GM12878 (cell line): ENCODE data around the gene RAB6B.

Source experiments
- FOS ChIP-seq: IDR thresholded peaks from 3 replicates; pipeline ENCODE4 v1.6.1; 2011; ENCODE audit warnings: borderline replicate concordance; ENCODE audit not compliant: insufficient read length; ENCODE audit errors: extremely low read depth
- POLR2AphosphoS5 ChIP-seq: IDR thresholded peaks from 2 replicates; pipeline ENCODE4 v1.6.1; 2011; ENCODE audit warnings: mild to moderate bottlenecking, low read length, inconsistent platforms
- RAD21 ChIP-seq: IDR thresholded peaks from 2 replicates; pipeline ENCODE4 v1.6.1; 2011; ENCODE audit warnings: mild to moderate bottlenecking, low read depth, low read length, moderate library complexity; ENCODE audit not compliant: insufficient read depth
- SIN3A ChIP-seq: IDR thresholded peaks from 2 replicates; pipeline ENCODE4 v1.6.1; 2012; ENCODE audit warnings: low read depth, low read length, improper control_type of control experiment
- SP1 ChIP-seq: IDR thresholded peaks from one replicate; pipeline ENCODE4 v1.6.1; 2011; ENCODE audit warnings: low read depth, low read length
- SREBF2 ChIP-seq: IDR thresholded peaks from 2 replicates; pipeline ENCODE4 v1.6.1; 2012; ENCODE audit warnings: mild to moderate bottlenecking, low read length
- TAF1 ChIP-seq: IDR thresholded peaks from 2 replicates; pipeline ENCODE4 v1.6.1; 2011; ENCODE audit warnings: mild to moderate bottlenecking, low read depth, low read length, borderline replicate concordance
- TF ChIP-seq, protein P1 (sequence below): IDR thresholded peaks from 2 replicates; pipeline ENCODE4 v1.6.1; 2012; ENCODE audit warnings: low read length, inconsistent platforms
- TF ChIP-seq, protein P2 (sequence below), 3 experiments: IDR thresholded peaks in 2 of 3; conservative IDR thresholded peaks in 1 of 3; 2 replicates each; pipeline ENCODE4 v1.5.1; 2011; ENCODE audit warnings: low read depth in 3 of 3, low read length in 3 of 3, mild to moderate bottlenecking in 3 of 3, control low read depth in 2 of 3, moderate library complexity in 2 of 3, inconsistent platforms in 1 of 3, mixed read lengths in 1 of 3; ENCODE audit not compliant: control insufficient read depth in 2 of 3, insufficient read depth in 1 of 3; ENCODE audit errors: extremely low read depth in 1 of 3
- TF ChIP-seq, protein P3 (sequence below): IDR thresholded peaks from 2 replicates; pipeline ENCODE4 v1.6.1; 2011; ENCODE audit warnings: mild to moderate bottlenecking, low read depth, low read length, moderate library complexity; ENCODE audit not compliant: insufficient replicate concordance
- TF ChIP-seq, protein P4 (sequence below): IDR thresholded peaks from 2 replicates; pipeline ENCODE4 v1.6.1; 2012; ENCODE audit warnings: improper control_type of control experiment, low read depth, low read length; ENCODE audit not compliant: insufficient replicate concordance
- TF ChIP-seq, protein P5 (sequence below): fragments of 450-650 bp; IDR thresholded peaks from 2 replicates; pipeline ENCODE4 v1.6.1; 2018; ENCODE audit warnings: borderline replicate concordance, mild to moderate bottlenecking; ENCODE audit not compliant: partially characterized antibody
- TF ChIP-seq, protein P6 (sequence below): IDR thresholded peaks from 2 replicates; pipeline ENCODE4 v1.6.1; 2011; ENCODE audit warnings: low read depth, low read length, improper control_type of control experiment, borderline replicate concordance
- TF ChIP-seq, protein P7 (sequence below): IDR thresholded peaks from 2 replicates; pipeline ENCODE4 v1.6.1; 2012; ENCODE audit warnings: low read depth, low read length, improper control_type of control experiment

DNA sequence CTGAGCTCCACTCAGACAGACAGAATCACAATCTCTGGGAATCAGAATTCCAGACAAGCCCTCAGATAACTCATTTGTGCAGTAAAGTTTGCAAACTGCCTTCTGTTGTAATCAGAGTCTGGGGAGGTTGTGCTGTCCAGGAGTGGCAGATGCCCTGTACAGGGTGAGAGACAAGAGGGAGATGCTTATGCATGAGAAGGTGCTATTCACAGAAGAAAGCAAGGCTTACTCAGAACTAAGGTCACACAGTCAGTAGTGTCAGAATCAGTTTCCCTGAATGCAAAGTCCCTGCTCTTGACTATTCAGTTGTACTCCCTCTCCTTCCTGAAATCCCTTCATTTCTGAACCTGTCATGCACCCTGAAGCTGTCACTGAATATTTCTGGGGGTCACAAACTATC is 46.3 kb downstream of the RAB6B start:
- no peak for TF ChIP-seq SREBF2
- no peak for TF ChIP-seq FOS
- TF ChIP-seq, protein P1, sequence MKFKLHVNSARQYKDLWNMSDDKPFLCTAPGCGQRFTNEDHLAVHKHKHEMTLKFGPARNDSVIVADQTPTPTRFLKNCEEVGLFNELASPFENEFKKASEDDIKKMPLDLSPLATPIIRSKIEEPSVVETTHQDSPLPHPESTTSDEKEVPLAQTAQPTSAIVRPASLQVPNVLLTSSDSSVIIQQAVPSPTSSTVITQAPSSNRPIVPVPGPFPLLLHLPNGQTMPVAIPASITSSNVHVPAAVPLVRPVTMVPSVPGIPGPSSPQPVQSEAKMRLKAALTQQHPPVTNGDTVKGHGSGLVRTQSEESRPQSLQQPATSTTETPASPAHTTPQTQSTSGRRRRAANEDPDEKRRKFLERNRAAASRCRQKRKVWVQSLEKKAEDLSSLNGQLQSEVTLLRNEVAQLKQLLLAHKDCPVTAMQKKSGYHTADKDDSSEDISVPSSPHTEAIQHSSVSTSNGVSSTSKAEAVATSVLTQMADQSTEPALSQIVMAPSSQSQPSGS: no peak
- TF ChIP-seq SP1: no peak
- no peak for TF ChIP-seq POLR2AphosphoS5
- TF ChIP-seq RAD21: no peak
- TF ChIP-seq, protein P2, sequence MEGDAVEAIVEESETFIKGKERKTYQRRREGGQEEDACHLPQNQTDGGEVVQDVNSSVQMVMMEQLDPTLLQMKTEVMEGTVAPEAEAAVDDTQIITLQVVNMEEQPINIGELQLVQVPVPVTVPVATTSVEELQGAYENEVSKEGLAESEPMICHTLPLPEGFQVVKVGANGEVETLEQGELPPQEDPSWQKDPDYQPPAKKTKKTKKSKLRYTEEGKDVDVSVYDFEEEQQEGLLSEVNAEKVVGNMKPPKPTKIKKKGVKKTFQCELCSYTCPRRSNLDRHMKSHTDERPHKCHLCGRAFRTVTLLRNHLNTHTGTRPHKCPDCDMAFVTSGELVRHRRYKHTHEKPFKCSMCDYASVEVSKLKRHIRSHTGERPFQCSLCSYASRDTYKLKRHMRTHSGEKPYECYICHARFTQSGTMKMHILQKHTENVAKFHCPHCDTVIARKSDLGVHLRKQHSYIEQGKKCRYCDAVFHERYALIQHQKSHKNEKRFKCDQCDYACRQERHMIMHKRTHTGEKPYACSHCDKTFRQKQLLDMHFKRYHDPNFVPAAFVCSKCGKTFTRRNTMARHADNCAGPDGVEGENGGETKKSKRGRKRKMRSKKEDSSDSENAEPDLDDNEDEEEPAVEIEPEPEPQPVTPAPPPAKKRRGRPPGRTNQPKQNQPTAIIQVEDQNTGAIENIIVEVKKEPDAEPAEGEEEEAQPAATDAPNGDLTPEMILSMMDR (IDR thresholded peaks at IDR 0.05 in 2 of 3, conservative IDR thresholded peaks at IDR 0.05 in 1 of 3; ENCODE audit: control insufficient read depth in 2 of 3, extremely low read depth in 1 of 3, insufficient read depth in 1 of 3, low read depth in 3 of 3, low read length in 3 of 3): no peak
- TF ChIP-seq, protein P3, sequence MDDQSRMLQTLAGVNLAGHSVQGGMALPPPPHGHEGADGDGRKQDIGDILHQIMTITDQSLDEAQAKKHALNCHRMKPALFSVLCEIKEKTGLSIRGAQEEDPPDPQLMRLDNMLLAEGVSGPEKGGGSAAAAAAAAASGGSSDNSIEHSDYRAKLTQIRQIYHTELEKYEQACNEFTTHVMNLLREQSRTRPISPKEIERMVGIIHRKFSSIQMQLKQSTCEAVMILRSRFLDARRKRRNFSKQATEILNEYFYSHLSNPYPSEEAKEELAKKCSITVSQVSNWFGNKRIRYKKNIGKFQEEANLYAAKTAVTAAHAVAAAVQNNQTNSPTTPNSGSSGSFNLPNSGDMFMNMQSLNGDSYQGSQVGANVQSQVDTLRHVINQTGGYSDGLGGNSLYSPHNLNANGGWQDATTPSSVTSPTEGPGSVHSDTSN: no peak
- TF ChIP-seq, protein P4, sequence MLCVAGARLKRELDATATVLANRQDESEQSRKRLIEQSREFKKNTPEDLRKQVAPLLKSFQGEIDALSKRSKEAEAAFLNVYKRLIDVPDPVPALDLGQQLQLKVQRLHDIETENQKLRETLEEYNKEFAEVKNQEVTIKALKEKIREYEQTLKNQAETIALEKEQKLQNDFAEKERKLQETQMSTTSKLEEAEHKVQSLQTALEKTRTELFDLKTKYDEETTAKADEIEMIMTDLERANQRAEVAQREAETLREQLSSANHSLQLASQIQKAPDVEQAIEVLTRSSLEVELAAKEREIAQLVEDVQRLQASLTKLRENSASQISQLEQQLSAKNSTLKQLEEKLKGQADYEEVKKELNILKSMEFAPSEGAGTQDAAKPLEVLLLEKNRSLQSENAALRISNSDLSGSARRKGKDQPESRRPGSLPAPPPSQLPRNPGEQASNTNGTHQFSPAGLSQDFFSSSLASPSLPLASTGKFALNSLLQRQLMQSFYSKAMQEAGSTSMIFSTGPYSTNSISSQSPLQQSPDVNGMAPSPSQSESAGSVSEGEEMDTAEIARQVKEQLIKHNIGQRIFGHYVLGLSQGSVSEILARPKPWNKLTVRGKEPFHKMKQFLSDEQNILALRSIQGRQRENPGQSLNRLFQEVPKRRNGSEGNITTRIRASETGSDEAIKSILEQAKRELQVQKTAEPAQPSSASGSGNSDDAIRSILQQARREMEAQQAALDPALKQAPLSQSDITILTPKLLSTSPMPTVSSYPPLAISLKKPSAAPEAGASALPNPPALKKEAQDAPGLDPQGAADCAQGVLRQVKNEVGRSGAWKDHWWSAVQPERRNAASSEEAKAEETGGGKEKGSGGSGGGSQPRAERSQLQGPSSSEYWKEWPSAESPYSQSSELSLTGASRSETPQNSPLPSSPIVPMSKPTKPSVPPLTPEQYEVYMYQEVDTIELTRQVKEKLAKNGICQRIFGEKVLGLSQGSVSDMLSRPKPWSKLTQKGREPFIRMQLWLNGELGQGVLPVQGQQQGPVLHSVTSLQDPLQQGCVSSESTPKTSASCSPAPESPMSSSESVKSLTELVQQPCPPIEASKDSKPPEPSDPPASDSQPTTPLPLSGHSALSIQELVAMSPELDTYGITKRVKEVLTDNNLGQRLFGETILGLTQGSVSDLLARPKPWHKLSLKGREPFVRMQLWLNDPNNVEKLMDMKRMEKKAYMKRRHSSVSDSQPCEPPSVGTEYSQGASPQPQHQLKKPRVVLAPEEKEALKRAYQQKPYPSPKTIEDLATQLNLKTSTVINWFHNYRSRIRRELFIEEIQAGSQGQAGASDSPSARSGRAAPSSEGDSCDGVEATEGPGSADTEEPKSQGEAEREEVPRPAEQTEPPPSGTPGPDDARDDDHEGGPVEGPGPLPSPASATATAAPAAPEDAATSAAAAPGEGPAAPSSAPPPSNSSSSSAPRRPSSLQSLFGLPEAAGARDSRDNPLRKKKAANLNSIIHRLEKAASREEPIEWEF: no peak
- TF ChIP-seq, protein P5, sequence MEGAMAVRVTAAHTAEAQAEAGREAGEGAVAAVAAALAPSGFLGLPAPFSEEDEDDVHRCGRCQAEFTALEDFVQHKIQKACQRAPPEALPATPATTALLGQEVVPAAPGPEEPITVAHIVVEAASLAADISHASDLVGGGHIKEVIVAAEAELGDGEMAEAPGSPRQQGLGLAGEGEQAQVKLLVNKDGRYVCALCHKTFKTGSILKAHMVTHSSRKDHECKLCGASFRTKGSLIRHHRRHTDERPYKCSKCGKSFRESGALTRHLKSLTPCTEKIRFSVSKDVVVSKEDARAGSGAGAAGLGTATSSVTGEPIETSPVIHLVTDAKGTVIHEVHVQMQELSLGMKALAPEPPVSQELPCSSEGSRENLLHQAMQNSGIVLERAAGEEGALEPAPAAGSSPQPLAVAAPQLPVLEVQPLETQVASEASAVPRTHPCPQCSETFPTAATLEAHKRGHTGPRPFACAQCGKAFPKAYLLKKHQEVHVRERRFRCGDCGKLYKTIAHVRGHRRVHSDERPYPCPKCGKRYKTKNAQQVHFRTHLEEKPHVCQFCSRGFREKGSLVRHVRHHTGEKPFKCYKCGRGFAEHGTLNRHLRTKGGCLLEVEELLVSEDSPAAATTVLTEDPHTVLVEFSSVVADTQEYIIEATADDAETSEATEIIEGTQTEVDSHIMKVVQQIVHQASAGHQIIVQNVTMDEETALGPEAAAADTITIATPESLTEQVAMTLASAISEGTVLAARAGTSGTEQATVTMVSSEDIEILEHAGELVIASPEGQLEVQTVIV: no peak
- TF ChIP-seq, protein P6, sequence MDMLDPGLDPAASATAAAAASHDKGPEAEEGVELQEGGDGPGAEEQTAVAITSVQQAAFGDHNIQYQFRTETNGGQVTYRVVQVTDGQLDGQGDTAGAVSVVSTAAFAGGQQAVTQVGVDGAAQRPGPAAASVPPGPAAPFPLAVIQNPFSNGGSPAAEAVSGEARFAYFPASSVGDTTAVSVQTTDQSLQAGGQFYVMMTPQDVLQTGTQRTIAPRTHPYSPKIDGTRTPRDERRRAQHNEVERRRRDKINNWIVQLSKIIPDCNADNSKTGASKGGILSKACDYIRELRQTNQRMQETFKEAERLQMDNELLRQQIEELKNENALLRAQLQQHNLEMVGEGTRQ: no peak
- TF ChIP-seq SIN3A: no peak
- no peak for TF ChIP-seq TAF1
- TF ChIP-seq, protein P7, sequence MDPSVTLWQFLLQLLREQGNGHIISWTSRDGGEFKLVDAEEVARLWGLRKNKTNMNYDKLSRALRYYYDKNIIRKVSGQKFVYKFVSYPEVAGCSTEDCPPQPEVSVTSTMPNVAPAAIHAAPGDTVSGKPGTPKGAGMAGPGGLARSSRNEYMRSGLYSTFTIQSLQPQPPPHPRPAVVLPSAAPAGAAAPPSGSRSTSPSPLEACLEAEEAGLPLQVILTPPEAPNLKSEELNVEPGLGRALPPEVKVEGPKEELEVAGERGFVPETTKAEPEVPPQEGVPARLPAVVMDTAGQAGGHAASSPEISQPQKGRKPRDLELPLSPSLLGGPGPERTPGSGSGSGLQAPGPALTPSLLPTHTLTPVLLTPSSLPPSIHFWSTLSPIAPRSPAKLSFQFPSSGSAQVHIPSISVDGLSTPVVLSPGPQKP: no peak
